ENCODE measurements around the gene MST1R.
A peak's percentile ranks its signal among the peaks of the same experiment; 100 is the strongest.
"Not testable (repeated sequence)": the region's sequence is repeated elsewhere in the genome, so short reads cannot be mapped to it uniquely, and the experiment has no call there.

The MST1R gene

GRCh38 chr3:49903451-49904424 is at the start of gene MST1R:
Gene MST1R (minus strand): TSS chr3:49903873. CDS start chr3:49903609, 264 bp downstream.
- H3K9me3 Mint-ChIP-seq: no peaks in the 10 kb centered on the region
- H3K27ac Mint-ChIP-seq: peak within 1 kb of the TSS; percentile 67
- intact Hi-C loops (cut with micrococcal nuclease): no loop called here
- H3K4me3 Mint-ChIP-seq: peak within 1 kb of the TSS; percentile 75
- H3K36me3 Mint-ChIP-seq (ENCODE audit: low read depth): peaks cover 2% of the 10 kb centered on the region
- H3K4me1 Mint-ChIP-seq (ENCODE audit: low read depth): peaks cover 28% of the 10 kb centered on the region
- H3K27me3 Mint-ChIP-seq: peaks cover 2% of the 10 kb centered on the region

DNA sequence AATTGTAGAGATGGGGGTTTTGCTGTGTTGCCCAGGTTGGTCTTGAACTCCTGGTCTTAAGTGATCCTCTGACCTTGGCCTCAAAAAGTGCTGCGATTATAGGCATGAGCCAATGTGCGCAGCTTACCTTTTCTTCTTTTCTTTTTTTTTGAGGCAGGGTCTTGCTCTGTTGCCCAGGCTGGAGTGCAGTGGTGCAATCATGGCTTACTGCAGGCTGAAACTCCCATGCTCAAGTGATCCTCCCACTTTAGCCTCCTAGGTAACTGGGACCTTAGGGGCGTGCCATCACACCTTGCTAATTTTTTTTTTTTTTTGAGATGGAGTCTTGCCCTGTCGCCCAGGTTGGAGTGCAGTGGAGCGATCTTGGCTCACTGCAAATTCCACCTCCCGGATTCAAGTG is 49.3 kb upstream of the MST1R start:
- H3K27me3 Mint-ChIP-seq: no peaks in the 10 kb centered on the region
- intact Hi-C loops (cut with micrococcal nuclease): no loop called here
- peaks cover 29% of the 10 kb centered on the region for H3K36me3 Mint-ChIP-seq (ENCODE audit: low read depth)
- H3K27ac Mint-ChIP-seq: no peak overlapping the region
- H3K9me3 Mint-ChIP-seq: no peaks in the 10 kb centered on the region
- no peak overlapping the region for H3K4me3 Mint-ChIP-seq
- H3K4me1 Mint-ChIP-seq (ENCODE audit: low read depth): peaks cover 10% of the 10 kb centered on the region

GRCh38 chr3:49942651-49943050 is 39.0 kb upstream of the MST1R start:
- intact Hi-C loops (cut with micrococcal nuclease): no loop called here
- Mint-ChIP-seq H3K27ac (no peak overlapping the region), H3K36me3 (ENCODE audit: low read depth) (peaks cover 42% of the 10 kb centered on the region), H3K9me3 (no peaks in the 10 kb centered on the region), H3K27me3 (no peaks in the 10 kb centered on the region), H3K4me3 (no peak overlapping the region), H3K4me1 (ENCODE audit: low read depth) (peaks cover 35% of the 10 kb centered on the region)

DNA sequence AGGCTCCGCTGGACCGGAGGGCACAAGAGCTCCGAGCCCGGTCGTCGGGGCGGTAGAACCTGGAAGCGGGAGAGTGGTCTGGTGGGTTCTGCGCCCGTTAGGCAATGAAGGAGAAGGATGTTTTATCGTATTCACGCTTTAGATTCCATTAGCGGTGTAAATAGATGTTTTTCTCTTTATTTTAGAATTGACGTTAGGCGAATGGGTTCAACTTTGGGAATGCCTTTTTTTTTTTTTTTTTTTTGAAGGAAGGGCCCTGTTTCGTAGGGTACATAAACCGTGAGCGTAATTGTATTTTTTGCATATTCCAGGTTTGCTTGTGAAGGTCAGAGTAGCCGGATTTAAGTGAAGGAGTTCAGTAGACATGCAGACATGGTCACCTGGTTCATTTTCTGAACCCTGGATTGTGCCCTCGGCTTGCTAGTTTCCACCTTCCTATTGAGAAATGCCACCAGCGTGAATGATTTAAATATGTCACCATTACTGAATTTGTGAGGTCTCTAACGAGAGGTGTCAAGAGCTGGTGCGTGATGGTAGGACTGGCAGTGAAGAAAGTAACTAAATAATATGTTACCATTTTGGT is 37.1 kb upstream of the MST1R start:
- H3K36me3 Mint-ChIP-seq (ENCODE audit: low read depth): peaks cover 28% of the 10 kb centered on the region
- intact Hi-C loops (cut with micrococcal nuclease): loop anchor here (1.0 kb wide), 1 partner anchor 11 kb away; the partner anchor contains the start of gene MON1A
- peaks cover 33% of the 10 kb centered on the region for H3K4me1 Mint-ChIP-seq (ENCODE audit: low read depth)
- peak overlapping the region; percentile 86 for H3K4me3 Mint-ChIP-seq
- H3K9me3 Mint-ChIP-seq: no peaks in the 10 kb centered on the region
- peak overlapping the region; percentile 95 for H3K27ac Mint-ChIP-seq
- no peaks in the 10 kb centered on the region for H3K27me3 Mint-ChIP-seq

GRCh38 chr3:49939858-49940666 is 36.4 kb upstream of the MST1R start, which contains the start of gene RBM6:
Gene RBM6 (plus strand): TSS chr3:49940150. CDS start chr3:49962642, 22,492 bp downstream.
- Mint-ChIP-seq H3K27ac (peak within 1 kb of the TSS; percentile 95), H3K9me3 (no peaks in the 10 kb centered on the region), H3K36me3 (ENCODE audit: low read depth) (peaks cover 21% of the 10 kb centered on the region), H3K4me1 (ENCODE audit: low read depth) (peaks cover 33% of the 10 kb centered on the region), H3K27me3 (no peaks in the 10 kb centered on the region), H3K4me3 (peak within 1 kb of the TSS; percentile 86)
- intact Hi-C loops (cut with micrococcal nuclease): loop anchor here (1.0 kb wide), 1 partner anchor 11 kb away; the partner anchor contains the start of gene MON1A

GRCh38 chr3:49937090-49937489 is 33.4 kb upstream of the MST1R start:
- no peaks in the 10 kb centered on the region for H3K27me3 Mint-ChIP-seq
- H3K9me3 Mint-ChIP-seq: no peaks in the 10 kb centered on the region
- intact Hi-C loops (cut with micrococcal nuclease): no loop called here
- peaks cover 19% of the 10 kb centered on the region for H3K4me1 Mint-ChIP-seq (ENCODE audit: low read depth)
- H3K36me3 Mint-ChIP-seq (ENCODE audit: low read depth): peaks cover 12% of the 10 kb centered on the region
- peak overlapping the region; percentile 42 for H3K27ac Mint-ChIP-seq
- H3K4me3 Mint-ChIP-seq: no peak overlapping the region

DNA sequence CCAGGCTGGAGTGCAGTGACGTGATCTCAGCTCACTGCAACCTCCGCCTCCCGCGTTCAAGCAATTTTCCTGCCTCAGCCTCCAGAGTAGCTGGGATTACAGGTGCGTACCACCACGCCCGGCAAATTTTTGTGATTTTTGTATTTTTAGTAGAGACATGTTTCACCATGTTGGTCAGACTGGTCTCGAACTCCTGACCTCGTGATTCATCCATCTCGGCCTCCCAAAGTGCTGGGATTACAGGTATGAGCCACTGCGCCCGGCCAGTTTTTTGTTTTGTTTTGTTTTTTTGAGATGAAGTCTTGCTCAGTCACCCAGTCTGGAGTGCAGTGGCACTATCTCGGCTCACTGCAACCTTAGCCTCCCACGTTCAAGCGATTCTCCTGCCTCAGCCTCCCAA is 28.6 kb upstream of the MST1R start:
- not testable (repeated sequence) for H3K27me3 Mint-ChIP-seq

DNA sequence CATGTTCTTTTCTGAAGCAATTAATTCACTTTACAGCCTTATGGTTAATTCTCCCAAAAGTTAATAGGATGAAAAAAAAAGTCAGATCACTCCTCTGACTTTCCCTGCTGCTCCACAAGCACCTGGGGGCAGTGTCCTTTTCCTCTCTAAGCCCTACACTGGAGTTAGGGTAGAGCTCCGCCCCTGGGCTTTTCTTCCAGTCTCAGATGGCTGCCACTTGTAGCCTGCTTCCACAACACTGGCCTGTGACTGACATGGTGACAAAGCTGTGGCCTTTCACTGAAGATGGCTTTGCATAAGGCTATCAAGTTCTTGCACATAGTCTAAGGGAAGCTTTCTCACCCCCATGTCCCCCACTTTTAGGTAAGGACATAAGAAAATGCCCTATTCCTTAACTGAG is 27.2 kb upstream of the MST1R start:
- Mint-ChIP-seq H3K9me3 (no peaks in the 10 kb centered on the region), H3K4me1 (ENCODE audit: low read depth) (peaks cover 22% of the 10 kb centered on the region), H3K4me3 (no peak overlapping the region), H3K27ac (no peak overlapping the region), H3K27me3 (no peaks in the 10 kb centered on the region), H3K36me3 (ENCODE audit: low read depth) (no peaks in the 10 kb centered on the region)
- intact Hi-C loops (cut with micrococcal nuclease): no loop called here

More for the DNA sequence above, 28.6 kb upstream of the MST1R start:
- peaks cover 20% of the 10 kb centered on the region for H3K4me1 Mint-ChIP-seq (ENCODE audit: low read depth)
- H3K36me3 Mint-ChIP-seq (ENCODE audit: low read depth); H3K4me3 Mint-ChIP-seq; H3K27ac Mint-ChIP-seq; H3K9me3 Mint-ChIP-seq; intact Hi-C loops (cut with micrococcal nuclease): not testable (repeated sequence)

DNA sequence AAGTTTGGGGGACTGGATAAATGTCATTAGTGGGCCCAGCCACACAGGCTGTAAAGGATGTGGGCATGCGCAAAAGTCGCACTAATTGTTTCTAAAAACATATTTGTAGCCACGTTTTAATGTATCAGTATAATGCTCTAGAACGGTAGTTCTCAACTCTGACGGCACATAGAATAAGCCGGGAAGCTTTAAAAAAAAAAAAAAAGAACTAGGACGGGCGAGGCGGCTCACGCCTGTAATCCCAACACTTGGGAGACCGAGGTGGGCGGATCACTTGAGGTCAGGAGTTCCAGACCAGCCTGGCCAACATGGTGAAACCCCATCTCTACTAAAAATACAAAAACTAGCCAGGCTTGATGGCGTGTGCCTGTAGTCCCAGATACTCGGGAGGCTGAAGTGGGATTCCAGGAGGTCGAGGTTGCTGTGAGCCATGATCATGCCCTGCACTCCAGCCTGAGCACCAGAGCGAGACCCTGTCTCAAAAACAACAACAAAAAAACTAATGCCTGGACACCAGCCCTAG is 26.6 kb upstream of the MST1R start:
- intact Hi-C loops (cut with micrococcal nuclease): no loop called here
- H3K27ac Mint-ChIP-seq: peak overlapping the region; percentile 87

DNA sequence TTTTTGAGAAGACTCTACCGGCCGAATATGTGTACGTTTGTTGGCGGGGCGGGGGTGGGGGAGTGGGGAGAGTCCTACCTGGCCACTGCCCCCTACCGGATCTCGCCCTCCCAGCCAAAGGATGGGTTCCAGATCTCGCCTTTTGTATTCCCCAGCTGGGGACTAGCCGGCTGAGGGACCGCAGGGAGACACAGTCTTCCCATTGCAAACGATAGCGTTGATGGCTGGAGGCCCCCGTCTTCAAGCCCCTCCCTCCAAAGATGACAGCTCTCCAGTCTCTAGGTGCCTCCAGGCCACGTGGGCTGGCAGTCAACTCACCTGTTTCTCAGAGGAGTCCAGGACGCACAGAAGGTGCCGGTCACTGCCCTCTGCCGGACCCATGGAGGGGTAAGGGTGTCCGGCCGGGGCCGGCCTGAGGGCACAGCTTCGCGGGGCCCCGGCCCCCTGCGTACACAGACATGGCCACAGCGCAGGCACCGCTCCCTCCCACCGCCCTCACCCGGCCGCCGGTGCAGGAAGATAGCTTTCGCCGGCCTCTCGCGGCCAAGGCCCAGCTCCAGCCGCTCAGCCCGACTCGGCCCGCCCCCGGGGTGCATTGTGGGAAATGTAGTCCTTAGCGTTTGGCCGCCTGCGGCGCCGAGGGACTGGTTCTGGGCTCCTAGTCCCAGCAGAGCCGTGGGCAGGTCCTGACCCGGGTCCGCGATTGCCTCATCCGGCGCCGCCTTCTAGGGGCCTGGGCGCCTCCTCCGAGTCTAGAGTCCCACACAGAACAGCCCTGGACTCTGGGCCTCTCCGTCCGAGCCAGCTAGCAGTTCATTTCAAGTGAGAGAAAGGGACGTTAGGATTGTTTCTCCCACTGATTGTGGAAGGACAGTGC is 25.9 kb upstream of the MST1R start, which contains the start of gene MON1A:
Gene MON1A (minus strand): TSS at position 521 of the 877 bp plus-strand sequence. CDS start 16,465 bp downstream, outside the sequence.
- Mint-ChIP-seq H3K36me3 (ENCODE audit: low read depth) (no peaks in the 10 kb centered on the region), H3K27ac (peak within 1 kb of the TSS; percentile 87), H3K4me1 (ENCODE audit: low read depth) (peaks cover 24% of the 10 kb centered on the region), H3K4me3 (peak within 1 kb of the TSS; percentile 84), H3K27me3 (no peaks in the 10 kb centered on the region), H3K9me3 (no peaks in the 10 kb centered on the region)
- intact Hi-C loops (cut with micrococcal nuclease): loop anchor here (1.0 kb wide), 1 partner anchor 11 kb away; the partner anchor contains the start of gene RBM6

More for the DNA sequence above, 26.6 kb upstream of the MST1R start:
- no peaks in the 10 kb centered on the region for H3K27me3 Mint-ChIP-seq
- peak overlapping the region; percentile 84 for H3K4me3 Mint-ChIP-seq
- peaks cover 24% of the 10 kb centered on the region for H3K4me1 Mint-ChIP-seq (ENCODE audit: low read depth)
- no peaks in the 10 kb centered on the region for H3K36me3 Mint-ChIP-seq (ENCODE audit: low read depth)
- no peaks in the 10 kb centered on the region for H3K9me3 Mint-ChIP-seq

DNA sequence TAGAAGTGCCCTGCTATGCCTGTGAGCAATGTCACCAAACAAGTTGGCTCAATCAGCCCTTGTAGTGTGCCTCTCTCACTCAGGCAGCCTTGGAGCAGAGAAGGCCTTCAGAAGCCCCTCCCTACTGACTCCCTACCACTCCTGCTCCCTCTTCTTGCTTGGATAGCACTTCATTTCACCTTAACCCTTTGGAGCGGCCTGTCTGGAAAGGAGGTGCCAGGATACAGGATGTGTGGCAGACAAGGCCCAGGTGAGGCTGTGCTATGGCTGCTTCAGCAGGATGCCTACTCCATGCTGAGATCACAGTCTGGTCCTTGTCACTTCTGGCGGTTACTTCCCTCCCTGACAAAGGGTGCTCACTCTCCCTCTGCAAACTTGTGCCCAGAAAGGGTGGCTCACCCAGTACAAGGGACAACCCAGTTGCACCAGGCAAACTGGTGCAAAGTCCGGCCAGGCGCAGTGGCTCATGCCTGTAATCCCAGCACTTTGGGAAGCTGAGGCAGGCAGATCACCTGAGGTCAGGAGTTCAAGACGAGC is 24.9 kb upstream of the MST1R start:
- H3K4me3 Mint-ChIP-seq: peak overlapping the region; percentile 84
- no peaks in the 10 kb centered on the region for H3K9me3 Mint-ChIP-seq
- H3K27ac Mint-ChIP-seq: peak overlapping the region; percentile 87
- no peaks in the 10 kb centered on the region for H3K27me3 Mint-ChIP-seq
- no peaks in the 10 kb centered on the region for H3K36me3 Mint-ChIP-seq (ENCODE audit: low read depth)
- intact Hi-C loops (cut with micrococcal nuclease): loop anchor here (1.0 kb wide), 1 partner anchor 12 kb away; the partner anchor contains the start of gene RBM6
- H3K4me1 Mint-ChIP-seq (ENCODE audit: low read depth): peaks cover 24% of the 10 kb centered on the region

GRCh38 chr3:49927798-49928197 is 24.1 kb upstream of the MST1R start:
- intact Hi-C loops (cut with micrococcal nuclease): no loop called here
- H3K36me3 Mint-ChIP-seq (ENCODE audit: low read depth): no peaks in the 10 kb centered on the region
- H3K9me3 Mint-ChIP-seq: no peaks in the 10 kb centered on the region
- no peak overlapping the region for H3K4me3 Mint-ChIP-seq
- no peak overlapping the region for H3K27ac Mint-ChIP-seq
- peaks cover 24% of the 10 kb centered on the region for H3K4me1 Mint-ChIP-seq (ENCODE audit: low read depth)
- no peaks in the 10 kb centered on the region for H3K27me3 Mint-ChIP-seq
